HEK293 (cell line): ENCODE results near the gene NID1.
A peak's percentile ranks its signal among the peaks of the same experiment; 100 is the strongest.

Source experiments
- EGR2 ChIP-seq: fragments of 450-650 bp; formaldehyde crosslinking; IDR thresholded peaks from 2 replicates; pipeline ENCODE4 v1.5.1; 2016; ENCODE audit warnings: low read depth, missing biosample characterization, missing genetic modification characterization
- HOXA7 ChIP-seq: sonication (generic); formaldehyde crosslinking; IDR thresholded peaks from 2 replicates; pipeline ENCODE4 v1.8.1; 2022; ENCODE audit warnings: missing genetic modification reagents, borderline replicate concordance
- OSR2 ChIP-seq: fragments of 450-650 bp; formaldehyde crosslinking; IDR thresholded peaks from 2 replicates; pipeline ENCODE4 v1.5.1; 2016; ENCODE audit warnings: missing biosample characterization, missing genetic modification characterization
- SALL2 ChIP-seq: fragments of 450-650 bp; formaldehyde crosslinking; IDR thresholded peaks from 2 replicates; pipeline ENCODE4 v1.5.0; 2017; ENCODE audit warnings: missing biosample characterization, mild to moderate bottlenecking, missing genetic modification characterization, borderline replicate concordance
- SCRT1 ChIP-seq: fragments of 450-650 bp; formaldehyde crosslinking; IDR thresholded peaks from 2 replicates; pipeline ENCODE4 v1.5.1; 2016; ENCODE audit warnings: missing biosample characterization, missing genetic modification characterization, borderline replicate concordance
- ZBTB20 ChIP-seq: fragments of 450-650 bp; formaldehyde crosslinking; IDR thresholded peaks from 2 replicates; pipeline ENCODE4 v1.5.1; 2016; ENCODE audit warnings: missing biosample characterization, missing genetic modification characterization
- ZBTB48 ChIP-seq: fragments of 450-650 bp; formaldehyde crosslinking; IDR thresholded peaks from 2 replicates; pipeline ENCODE4 v1.5.1; 2016; ENCODE audit warnings: missing biosample characterization, missing genetic modification characterization
- ZEB2 ChIP-seq: fragments of 450-650 bp; formaldehyde crosslinking; IDR thresholded peaks from 2 replicates; pipeline ENCODE4 v1.5.1; 2016; ENCODE audit warnings: missing biosample characterization, missing genetic modification characterization
- ZFHX2 ChIP-seq: fragments of 450-650 bp; formaldehyde crosslinking; conservative IDR thresholded peaks from 2 replicates; pipeline ENCODE4 v1.5.1; 2016; ENCODE audit warnings: missing biosample characterization, missing genetic modification characterization
- ZFP41 ChIP-seq: fragments of 450-650 bp; formaldehyde crosslinking; IDR thresholded peaks from 2 replicates; pipeline ENCODE4 v1.5.1; 2016; ENCODE audit warnings: missing biosample characterization, missing genetic modification characterization, borderline replicate concordance
- ZNF112 ChIP-seq: fragments of 450-650 bp; formaldehyde crosslinking; IDR thresholded peaks from 2 replicates; pipeline ENCODE4 v1.5.0; 2017; ENCODE audit warnings: missing biosample characterization, missing genetic modification characterization
- ZNF114 ChIP-seq: fragments of 450-650 bp; formaldehyde crosslinking; IDR thresholded peaks from 2 replicates; pipeline ENCODE4 v1.5.0; 2017; ENCODE audit warnings: missing biosample characterization, missing genetic modification characterization
- ZNF157 ChIP-seq: fragments of 450-650 bp; formaldehyde crosslinking; IDR thresholded peaks from 2 replicates; pipeline ENCODE4 v1.5.1; 2016; ENCODE audit warnings: missing biosample characterization, missing genetic modification characterization
- ZNF202 ChIP-seq: fragments of 450-650 bp; formaldehyde crosslinking; IDR thresholded peaks from 2 replicates; pipeline ENCODE4 v1.5.1; 2016; ENCODE audit warnings: missing biosample characterization, missing genetic modification characterization, borderline replicate concordance
- ZNF266 ChIP-seq: fragments of 450-650 bp; formaldehyde crosslinking; IDR thresholded peaks from 2 replicates; pipeline ENCODE4 v1.5.1; 2016; ENCODE audit warnings: missing biosample characterization, missing genetic modification characterization, low read depth
- ZNF280C ChIP-seq: fragments of 450-650 bp; formaldehyde crosslinking; IDR thresholded peaks from 2 replicates; pipeline ENCODE4 v1.5.1; 2016; ENCODE audit warnings: missing biosample characterization, missing genetic modification characterization
- ZNF311 ChIP-seq: fragments of 450-650 bp; formaldehyde crosslinking; IDR thresholded peaks from 2 replicates; pipeline ENCODE4 v1.5.1; 2017; ENCODE audit warnings: missing biosample characterization, missing genetic modification characterization, borderline replicate concordance
- ZNF404 ChIP-seq: fragments of 450-650 bp; formaldehyde crosslinking; IDR thresholded peaks from 2 replicates; pipeline ENCODE4 v1.5.1; 2017; ENCODE audit warnings: missing biosample characterization, missing genetic modification characterization
- ZNF473 ChIP-seq: fragments of 450-650 bp; formaldehyde crosslinking; IDR thresholded peaks from 2 replicates; pipeline ENCODE4 v1.5.1; 2017; ENCODE audit warnings: missing biosample characterization, missing genetic modification characterization
- ZNF521 ChIP-seq: fragments of 450-650 bp; formaldehyde crosslinking; IDR thresholded peaks from 2 replicates; pipeline ENCODE4 v1.5.1; 2017; ENCODE audit warnings: missing biosample characterization, mild to moderate bottlenecking, missing genetic modification characterization
- ZNF529 ChIP-seq: fragments of 450-650 bp; formaldehyde crosslinking; IDR thresholded peaks from 2 replicates; pipeline ENCODE4 v1.5.1; 2017; ENCODE audit warnings: missing genetic modification characterization, missing biosample characterization; ENCODE audit not compliant: insufficient replicate concordance
- ZNF544 ChIP-seq: fragments of 450-650 bp; formaldehyde crosslinking; IDR thresholded peaks from 2 replicates; pipeline ENCODE4 v1.5.0; 2017; ENCODE audit warnings: missing biosample characterization, missing genetic modification characterization
- ZNF629 ChIP-seq: fragments of 450-650 bp; formaldehyde crosslinking; IDR thresholded peaks from 2 replicates; pipeline ENCODE4 v1.5.1; 2017; ENCODE audit warnings: missing biosample characterization, missing genetic modification characterization
- ZNF658 ChIP-seq: fragments of 450-650 bp; formaldehyde crosslinking; IDR thresholded peaks from 2 replicates; pipeline ENCODE4; 2016; ENCODE audit warnings: missing biosample characterization, missing genetic modification characterization
- ZNF747 ChIP-seq: fragments of 450-650 bp; formaldehyde crosslinking; IDR thresholded peaks from 2 replicates; pipeline ENCODE4 v1.5.1; 2016; ENCODE audit warnings: missing biosample characterization, missing genetic modification characterization
- ZNF76 ChIP-seq: fragments of 450-650 bp; formaldehyde crosslinking; IDR thresholded peaks from 2 replicates; pipeline ENCODE4; 2016; ENCODE audit warnings: low read depth, missing biosample characterization, missing genetic modification characterization, borderline replicate concordance
- ZNF776 ChIP-seq: fragments of 450-650 bp; formaldehyde crosslinking; IDR thresholded peaks from 2 replicates; pipeline ENCODE4 v1.5.0; 2017; ENCODE audit warnings: missing biosample characterization, missing genetic modification characterization, borderline replicate concordance
- ZSCAN4 ChIP-seq: fragments of 450-650 bp; formaldehyde crosslinking; IDR thresholded peaks from 2 replicates; pipeline ENCODE4 v1.5.1; 2017; ENCODE audit warnings: missing biosample characterization, missing genetic modification characterization
- TF ChIP-seq, protein P1 (sequence below): fragments of 450-650 bp; formaldehyde crosslinking; IDR thresholded peaks from 2 replicates; pipeline ENCODE4 v1.5.1; 2016; ENCODE audit warnings: missing biosample characterization, missing genetic modification characterization

The NID1 gene

DNA sequence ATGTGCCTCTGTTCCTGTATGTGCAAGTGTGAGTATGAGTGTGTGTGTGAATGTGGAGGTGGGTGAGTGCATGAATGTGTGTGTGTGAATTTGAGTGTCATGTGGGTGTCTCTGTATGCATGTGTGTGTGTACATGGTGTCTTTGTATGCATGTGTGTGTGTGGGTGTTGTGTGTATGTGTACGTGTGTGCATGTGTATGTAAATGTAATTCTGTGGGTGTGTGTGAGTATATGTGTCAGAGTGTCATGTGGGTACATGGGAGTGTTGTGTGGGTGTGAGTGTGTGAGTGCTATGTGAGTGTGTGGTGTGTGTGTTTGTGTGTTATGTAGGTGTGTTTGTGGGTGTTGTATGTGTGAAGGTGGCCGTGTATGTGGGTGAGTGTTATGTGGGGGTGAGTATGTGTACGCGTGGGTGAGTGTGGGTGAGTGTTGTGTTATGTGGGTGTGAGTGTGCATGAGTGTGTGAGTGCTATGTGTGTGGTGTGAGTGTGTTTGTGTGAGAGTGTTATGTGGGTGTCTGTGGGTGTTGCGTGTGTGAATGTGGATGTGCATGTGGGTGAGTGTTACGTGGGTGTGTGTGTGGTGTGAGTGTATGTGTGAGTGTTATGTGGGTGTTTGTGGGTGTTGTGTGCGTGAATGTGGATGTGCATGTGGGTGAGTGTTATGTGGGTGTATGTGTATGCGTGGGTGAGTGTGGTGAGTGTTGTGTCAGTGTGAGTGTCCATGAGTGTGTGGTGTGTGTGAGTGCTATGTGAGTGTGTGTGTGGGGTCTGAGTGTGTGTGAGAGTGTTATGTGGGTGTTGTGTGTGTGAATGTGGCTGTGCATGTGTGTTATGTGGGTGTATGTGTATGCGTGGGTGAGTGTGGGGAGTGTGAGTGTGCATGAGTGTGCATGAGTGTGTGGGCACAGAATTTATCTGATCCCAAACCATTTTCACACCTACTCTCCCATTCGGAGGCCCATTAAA lies 36.6 kb upstream of the NID1 start (continued):
- TF ChIP-seq, protein P1, sequence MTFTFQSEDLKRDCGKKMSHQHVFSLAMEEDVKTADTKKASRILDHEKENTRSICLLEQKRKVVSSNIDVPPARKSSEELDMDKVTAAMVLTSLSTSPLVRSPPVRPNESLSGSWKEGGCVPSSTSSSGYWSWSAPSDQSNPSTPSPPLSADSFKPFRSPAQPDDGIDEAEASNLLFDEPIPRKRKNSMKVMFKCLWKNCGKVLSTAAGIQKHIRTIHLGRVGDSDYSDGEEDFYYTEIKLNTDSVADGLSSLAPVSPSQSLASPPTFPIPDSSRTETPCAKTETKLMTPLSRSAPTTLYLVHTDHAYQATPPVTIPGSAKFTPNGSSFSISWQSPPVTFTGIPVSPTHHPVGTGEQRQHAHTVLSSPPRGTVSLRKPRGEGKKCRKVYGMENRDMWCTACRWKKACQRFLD (tag by site-specific recombination), result peak; percentile 83; the same call in 1 of the 2 replicates
- TF ChIP-seq ZNF404 (no peak), ZNF629 (tag by site-specific recombination) (no peak), ZFHX2 (tag by site-specific recombination) (peak; percentile 100), ZFP41 (tag by site-specific recombination) (no peak), ZNF521 (tag by site-specific recombination) (peak; percentile 53; the same call in 1 of the 2 replicates), ZNF747 (tag by site-specific recombination) (peak; percentile 76; the same call in 1 of the 2 replicates), ZNF114 (tag by site-specific recombination) (peak; percentile 98; the same call in 1 of the 2 replicates), ZBTB20 (peak; percentile 24; the same call in 1 of the 2 replicates), EGR2 (tag by site-specific recombination) (peak; percentile 100), ZNF776 (peak; percentile 69), ZNF280C (tag by site-specific recombination) (peak; percentile 94; the same call in 1 of the 2 replicates), ZEB2 (tag by site-specific recombination) (no peak), HOXA7 (CRISPR knock-in tag) (no peak), ZNF76 (tag by site-specific recombination) (0 out of 2 replicates have a peak, but pooled peaks have one; percentile 17), ZBTB48 (tag by site-specific recombination) (0 out of 2 replicates have a peak, but pooled peaks have one; percentile 18), ZNF529 (tag by site-specific recombination) (no peak), ZNF658 (tag by site-specific recombination) (peak; percentile 70; the same call in 1 of the 2 replicates), ZNF112 (tag by site-specific recombination) (no peak; the same call in 1 of the 2 replicates), ZNF157 (tag by site-specific recombination) (peak; percentile 71), ZNF311 (tag by site-specific recombination) (peak; percentile 87), ZNF544 (tag by site-specific recombination) (0 out of 2 replicates have a peak, but pooled peaks have one; percentile 44), ZNF473 (tag by site-specific recombination) (peak; percentile 91; the same call in 1 of the 2 replicates), SALL2 (peak; percentile 85), SCRT1 (tag by site-specific recombination) (no peak), OSR2 (tag by site-specific recombination) (no peak), ZNF202 (tag by site-specific recombination) (no peak), ZSCAN4 (peak; percentile 81; the same call in 1 of the 2 replicates), ZNF266 (peak; percentile 69; the same call in 1 of the 2 replicates)
- TF ChIP-seq, all 188 proteins: peak for 31
